GM19324 (cell line): ENCODE measurements around the gene MRM3.
"Not testable (repeated sequence)": the region's sequence is repeated elsewhere in the genome, so short reads cannot be mapped to it uniquely, and the experiment has no call there.

Source experiments
- ATAC-seq: cut with Tn5 transposase; IDR thresholded peaks from one replicate; pipeline ENCODE4 v1.9.1; 2021; ENCODE audit warnings: mild to moderate bottlenecking, moderate library complexity; ENCODE audit not compliant: unreplicated experiment, low FRiP score

MRM3 gene

DNA sequence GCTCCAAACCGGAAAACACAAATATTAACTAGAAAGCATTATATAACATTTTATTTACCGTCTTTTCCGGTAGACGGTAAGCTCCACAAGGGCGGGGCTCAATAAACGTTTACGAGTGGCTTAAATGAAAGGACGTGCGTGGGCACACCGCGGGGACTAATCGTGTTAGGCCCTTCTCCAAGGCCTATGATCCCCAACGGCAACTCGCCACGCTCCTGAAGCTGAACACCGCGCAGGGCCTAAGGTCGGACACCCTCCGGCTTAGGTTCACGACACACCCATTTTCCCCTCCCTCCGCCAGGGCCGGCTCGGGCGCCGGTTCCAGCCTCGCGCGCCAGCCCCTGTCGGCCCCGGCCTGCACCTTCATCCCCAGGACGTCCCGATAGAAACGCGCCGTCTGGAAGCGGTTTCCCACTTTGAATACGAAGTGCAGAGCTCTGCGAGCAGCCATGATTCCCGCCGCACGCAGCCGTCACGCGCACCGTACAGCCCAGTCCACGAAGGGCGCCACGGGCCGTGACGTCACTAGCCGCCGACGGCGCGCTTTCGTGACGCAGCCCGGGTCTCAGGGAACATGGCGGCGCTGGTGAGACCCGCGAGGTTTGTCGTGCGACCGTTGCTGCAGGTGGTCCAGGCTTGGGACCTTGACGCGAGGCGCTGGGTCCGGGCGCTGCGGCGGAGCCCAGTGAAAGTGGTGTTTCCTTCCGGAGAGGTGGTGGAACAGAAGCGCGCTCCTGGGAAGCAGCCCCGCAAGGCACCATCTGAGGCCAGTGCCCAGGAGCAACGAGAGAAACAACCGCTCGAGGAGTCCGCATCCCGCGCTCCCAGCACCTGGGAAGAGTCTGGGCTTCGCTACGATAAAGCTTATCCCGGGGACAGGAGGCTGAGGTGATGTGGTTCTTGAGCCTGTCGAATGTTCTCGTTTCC, at the start of gene MRM3, which contains the start of gene GLOD4:
MRM3 (plus strand) TSS at position 549 of the 927 bp plus-strand sequence; CDS start at position 575, 26 bp downstream.
GLOD4 (minus strand) TSS at position 476 of the 927 bp plus-strand sequence; CDS start at position 451, 25 bp downstream.
- peak; percentile 93 for ATAC-seq

DNA sequence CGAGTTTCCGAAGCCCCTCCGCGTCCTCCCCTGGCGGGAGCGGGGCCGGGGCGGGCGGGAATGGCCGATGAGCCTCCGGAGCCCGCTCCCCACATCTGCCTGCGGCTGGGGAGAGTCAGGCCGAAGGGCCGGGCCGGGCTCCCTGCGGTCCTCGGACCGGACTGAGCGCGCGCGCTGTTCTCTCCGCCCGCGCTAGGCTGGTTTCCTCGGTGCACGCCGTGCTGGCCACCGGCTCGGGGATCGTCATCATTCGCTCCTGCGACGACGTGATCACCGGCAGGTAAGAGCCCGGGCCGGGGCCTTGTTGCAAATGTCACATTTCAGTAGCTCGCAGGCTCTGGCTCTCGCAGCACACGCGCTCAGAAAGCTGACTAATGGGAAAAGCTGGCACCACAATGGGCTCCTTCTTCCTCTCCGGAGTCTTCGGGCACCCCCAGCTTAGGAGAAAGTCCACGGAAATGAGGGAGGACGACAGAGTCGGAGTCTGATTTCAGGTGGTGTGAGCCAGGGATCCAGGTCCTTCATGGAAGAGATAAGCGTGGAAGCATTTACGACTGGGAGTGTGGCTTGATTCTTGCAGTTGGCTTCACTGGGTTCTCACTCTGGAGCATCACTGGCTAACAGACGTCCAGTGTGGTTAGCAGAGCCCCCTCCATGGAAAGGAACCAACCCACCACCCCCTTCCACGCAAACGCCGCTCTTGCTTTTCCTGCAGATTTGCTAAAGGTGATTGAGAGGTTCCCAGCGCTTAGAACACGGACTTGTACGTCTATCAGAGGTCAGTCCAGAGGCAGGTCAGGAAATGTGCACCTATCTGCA, 49.0 kb upstream of the MRM3 start:
- ATAC-seq, result peak; percentile 42

DNA sequence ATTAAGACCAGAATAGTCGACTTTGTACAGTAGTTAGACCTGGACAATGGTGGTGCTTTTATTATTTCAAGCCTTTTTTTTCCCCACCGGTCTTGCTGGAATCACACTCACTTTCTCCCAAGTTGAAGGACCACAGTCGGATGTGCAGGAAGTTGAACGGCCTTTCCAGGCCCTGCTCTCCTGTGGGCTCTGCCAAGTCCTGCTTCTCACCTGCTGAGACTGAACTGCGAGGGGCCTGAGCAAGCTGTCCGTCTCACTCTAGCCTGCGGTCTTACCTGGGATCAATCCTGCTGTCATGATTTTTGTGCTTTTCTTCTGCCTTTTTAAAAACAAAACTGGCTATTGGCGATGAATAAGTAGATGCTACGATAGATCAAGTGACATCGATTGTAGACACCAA, 48.4 kb upstream of the MRM3 start:
- ATAC-seq, result no peak

GRCh38 chr17:737561-738113, 44.5 kb upstream of the MRM3 start:
- ATAC-seq, result no peak

- peak; percentile 67 for ATAC-seq
These were observed 41.7 kb upstream of the MRM3 start for GRCh38 chr17:740240-741017.

- no peak for ATAC-seq
These were observed 39.9 kb upstream of the MRM3 start for GRCh38 chr17:742147-742793.

DNA sequence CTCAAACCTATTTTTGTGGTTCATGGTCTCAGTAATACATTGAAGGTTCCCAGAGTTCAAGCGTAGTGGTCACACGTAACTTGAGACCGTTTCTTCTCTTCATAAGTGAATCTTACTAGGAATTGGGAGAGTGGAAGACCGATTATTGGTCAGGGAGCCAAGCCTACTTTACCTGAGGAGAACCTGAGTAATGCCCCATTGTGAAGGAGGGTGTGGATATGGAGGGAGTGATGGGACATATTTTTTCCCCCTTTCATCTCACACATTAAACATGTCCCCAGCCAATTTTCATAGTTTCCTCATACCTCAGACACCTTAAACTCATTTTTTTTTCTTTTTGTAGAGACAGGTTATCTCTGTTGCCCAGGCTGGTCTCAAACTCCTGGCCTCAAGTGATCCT, 39.0 kb upstream of the MRM3 start:
- no peak for ATAC-seq

DNA sequence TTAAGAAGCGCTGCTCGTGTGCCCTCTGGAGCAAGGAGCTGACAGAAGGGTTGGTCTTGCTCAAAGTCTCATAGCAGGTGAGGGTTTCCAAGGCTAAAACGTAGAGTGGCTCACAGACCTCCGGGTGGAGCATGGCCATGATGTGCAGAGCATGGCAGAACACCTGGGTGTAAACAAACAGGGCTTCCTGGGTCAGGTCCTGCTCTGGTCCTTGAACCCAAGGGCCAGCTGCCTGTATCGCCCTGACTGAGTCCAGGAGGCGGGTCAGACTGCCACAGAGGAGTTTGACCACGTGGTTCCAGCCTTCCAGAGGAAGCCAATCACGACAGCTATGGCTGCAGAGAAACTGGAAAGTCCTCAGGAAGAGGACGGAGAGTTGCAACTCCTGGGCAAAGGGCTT, 37.2 kb upstream of the MRM3 start:
- no peak for ATAC-seq

- ATAC-seq, result no peak
These were observed 36.7 kb upstream of the MRM3 start for GRCh38 chr17:745406-745805.

- ATAC-seq, result no peak
These were observed 36.0 kb upstream of the MRM3 start for GRCh38 chr17:746181-746580.

DNA sequence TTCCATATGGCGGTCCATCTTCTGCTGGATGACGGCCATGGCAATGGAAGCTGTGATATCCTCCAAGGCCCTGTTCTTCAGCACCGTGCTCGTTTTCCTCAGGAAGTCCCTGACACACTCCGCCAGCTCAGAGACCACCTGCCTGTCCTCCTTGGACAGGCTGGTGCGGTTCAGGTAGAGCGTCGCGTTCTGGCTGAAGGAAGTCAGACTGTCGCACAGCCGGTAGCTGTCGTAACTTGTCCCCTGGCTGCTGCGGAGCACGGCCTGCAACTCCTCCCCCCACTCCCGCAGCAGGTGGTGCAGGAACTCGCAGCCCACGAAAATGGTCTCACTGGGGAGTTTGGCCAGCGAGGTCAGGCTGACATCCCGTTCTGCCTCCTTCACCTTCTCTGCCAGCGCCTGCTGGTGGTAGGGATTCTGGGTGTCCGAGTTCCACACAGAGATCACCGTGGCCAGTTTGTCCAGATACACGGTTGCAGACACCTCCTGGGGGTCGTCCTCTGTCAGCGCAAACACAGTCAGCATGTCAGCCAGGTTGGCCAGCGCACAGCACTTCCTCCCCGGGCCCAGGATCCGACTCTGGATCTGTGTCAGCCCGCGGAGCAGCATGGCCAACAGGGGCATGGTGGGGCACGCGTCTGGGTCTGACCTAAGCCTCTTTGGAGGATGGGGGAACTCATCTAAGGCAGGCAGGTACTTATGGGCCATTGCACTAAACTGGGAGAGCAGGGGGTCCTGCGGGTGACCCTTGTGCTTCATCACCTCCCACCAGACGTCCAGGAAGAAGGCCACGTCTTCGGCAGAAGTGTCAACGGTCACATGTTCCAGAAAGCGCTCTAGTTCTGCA, 35.1 kb upstream of the MRM3 start:
- no peak for ATAC-seq

DNA sequence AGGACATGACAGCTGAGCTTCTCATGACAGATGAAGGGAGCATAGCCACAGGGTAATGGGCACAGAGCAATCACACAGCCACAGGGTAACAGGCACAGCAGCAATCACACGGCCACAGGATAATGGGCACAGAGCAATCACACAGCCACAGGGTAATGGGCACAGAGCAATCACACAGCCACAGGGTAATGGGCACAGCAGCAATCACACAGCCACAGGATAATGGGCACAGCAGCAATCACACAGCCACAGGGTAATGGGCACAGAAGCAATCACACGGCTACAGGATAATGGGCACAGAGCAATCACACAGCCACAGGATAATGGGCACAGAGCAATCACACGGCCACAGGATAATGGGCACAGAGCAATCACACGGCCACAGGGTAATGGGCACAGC, 33.5 kb upstream of the MRM3 start:
- not testable (repeated sequence) for ATAC-seq

DNA sequence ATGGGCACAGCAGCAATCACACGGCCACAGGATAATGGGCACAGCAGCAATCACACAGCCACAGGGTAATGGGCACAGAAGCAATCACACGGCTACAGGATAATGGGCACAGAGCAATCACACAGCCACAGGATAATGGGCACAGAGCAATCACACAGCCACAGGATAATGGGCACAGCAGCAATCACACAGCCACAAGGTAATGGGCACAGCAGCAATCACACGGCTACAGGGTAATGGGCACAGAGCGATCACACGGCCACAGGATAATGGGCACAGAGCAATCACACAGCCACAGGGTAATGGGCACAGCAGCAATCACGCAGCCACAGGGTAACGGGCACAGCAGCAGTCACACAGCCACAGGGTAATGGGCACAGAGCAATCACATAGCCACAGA, 32.8 kb upstream of the MRM3 start:
- ATAC-seq, result not testable (repeated sequence)

DNA sequence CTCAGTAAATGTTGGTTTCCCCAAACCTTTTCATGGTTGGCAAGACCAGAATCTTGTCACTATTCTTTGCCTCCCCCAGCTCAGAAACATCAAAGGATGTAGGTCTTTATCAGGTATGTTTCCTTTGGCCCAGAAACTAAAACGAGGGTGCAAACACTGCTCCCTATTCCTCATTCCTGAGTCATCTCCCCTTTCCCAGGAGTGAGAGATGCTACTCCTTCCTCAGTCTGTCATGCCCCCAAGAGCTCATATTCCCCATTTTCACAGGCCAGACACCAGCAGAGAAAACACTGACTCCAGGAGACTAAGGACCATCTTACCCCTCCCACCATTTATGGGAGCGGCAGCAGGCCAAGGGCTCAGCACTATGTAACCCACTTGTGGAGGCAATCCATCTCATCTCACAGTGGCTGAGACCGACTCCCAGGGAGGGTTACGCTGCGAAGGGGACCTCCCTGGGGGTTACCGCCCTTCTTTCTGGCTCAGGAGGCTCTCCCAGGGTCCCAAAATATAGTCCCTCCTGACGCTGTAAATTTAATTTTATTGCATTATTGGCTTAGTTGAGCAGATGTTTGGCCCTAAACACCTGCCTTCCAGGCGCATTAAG, 31.6 kb upstream of the MRM3 start:
- ATAC-seq, result no peak

GRCh38 chr17:751269-752001, 30.7 kb upstream of the MRM3 start:
- peak; percentile 36 for ATAC-seq

GRCh38 chr17:752002-752619, 30.0 kb upstream of the MRM3 start, which contains the start of gene GEMIN4:
GEMIN4 (minus strand) TSS chr17:752264; CDS start chr17:752142, 122 bp downstream.
- ATAC-seq, result peak; percentile 92

DNA sequence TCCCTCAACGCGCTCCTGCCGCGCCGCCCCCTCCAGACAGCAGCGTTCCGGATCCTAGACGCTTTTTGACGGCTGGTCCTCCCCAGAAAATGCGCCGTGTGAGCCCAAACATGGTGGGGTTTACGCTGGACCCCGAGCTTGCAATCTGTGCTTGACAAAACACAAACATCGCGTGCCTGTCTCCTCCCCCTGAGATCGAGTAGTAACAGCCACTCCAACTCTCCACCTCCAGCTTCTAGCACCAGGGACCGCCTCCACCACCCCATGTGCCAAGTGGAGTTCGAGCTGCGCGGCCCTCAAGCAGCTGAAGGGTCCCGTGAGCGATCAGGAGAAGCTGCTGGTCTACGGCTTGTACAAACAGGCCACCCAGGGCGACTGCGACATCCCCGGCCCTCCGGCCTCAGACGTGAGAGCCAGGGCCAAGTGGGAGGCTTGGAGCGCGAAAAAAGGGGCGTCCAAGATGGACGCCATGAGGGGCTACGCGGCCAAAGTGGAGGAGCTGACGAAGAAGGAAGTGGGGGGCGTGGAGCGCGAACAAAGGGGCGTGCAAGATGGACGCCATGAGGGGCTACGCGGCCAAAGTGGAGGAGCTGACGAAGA, 29.4 kb upstream of the MRM3 start:
- ATAC-seq, result no peak
